Breast epithelium (tissue), 4 donors: ENCODE data around the gene CLEC9A. TPM values are rescaled to one million over a fixed set of nuclear protein-coding genes. Genes with fewer than 3 reads are reported as not detected.

Experiments used
- DNase-seq, 2 donors: peaks; one replicate each; pipeline ENCODE4 v3.0.0-alpha.2; 2019; ENCODE audit warnings: low spot score in 2 of 2
- H3K27ac ChIP-seq, 2 donors: fragments of 200-600 bp; sonication (generic) in 1 of 2; one replicate each; pipeline ENCODE4 v1.5.1; 2016 to 2019; ENCODE audit warnings: mild to moderate bottlenecking in 1 of 2
- H3K27me3 ChIP-seq, 2 donors: fragments of 200-600 bp; sonication (generic) in 1 of 2; one replicate each; pipeline versions ENCODE4 v1.5.1 to v1.6.0; 2017 to 2019; ENCODE audit warnings: control low read depth in 1 of 2, mild to moderate bottlenecking in 1 of 2
- H3K36me3 ChIP-seq: fragments of 200-600 bp; one replicate; pipeline ENCODE4 v1.5.1; 2019
- H3K4me1 ChIP-seq, 2 donors: fragments of 200-600 bp; sonication (generic); one replicate each; pipeline ENCODE4 v1.5.1; 2016 to 2019; ENCODE audit warnings: control low read depth in 1 of 2
- H3K4me3 ChIP-seq, 3 donors: fragments of 200-600 bp; sonication (generic); 1 replicate in 2 of 3; 2 replicates in 1 of 3; pipeline ENCODE4 v1.5.1; 2016 to 2019; ENCODE audit warnings: mild to moderate bottlenecking in 3 of 3, moderate library complexity in 2 of 3
- H3K9me3 ChIP-seq, 2 donors: fragments of 200-600 bp; sonication (generic) in 1 of 2; one replicate each; pipeline ENCODE4 v1.5.1; 2016 to 2019; ENCODE audit warnings: control low read depth in 1 of 2
- POLR2A ChIP-seq: fragments of 450-650 bp; IDR thresholded peaks from one replicate; pipeline ENCODE4 v1.6.1; 2016; ENCODE audit warnings: antibody characterized with exemption, mild to moderate bottlenecking, moderate library complexity
- POLR2AphosphoS5 ChIP-seq, 3 donors: sonication (generic); formaldehyde crosslinking; IDR thresholded peaks; one replicate each; pipeline ENCODE4 v1.6.1; 2017; ENCODE audit warnings: antibody characterized with exemption in 3 of 3
- intact Hi-C: fragments of 100-400 bp; cut with DNase I; formaldehyde crosslinking; loops from one replicate; pipeline ENCODE4 v1.15.1; 2023; ENCODE audit warnings: low total_unique reads
- total RNA-seq, 3 donors: library from RNA; depleted of rRNA; stranded (reverse); fragments of >200 nt; gene quantifications; one replicate each; pipeline ENCODE4 v1.1.0, GENCODE V29; 2016
- TF ChIP-seq, protein P1 (sequence below), 3 donors: fragments of 450-650 bp; IDR thresholded peaks; one replicate each; pipeline ENCODE4 v1.5.1; 2016 to 2017; ENCODE audit warnings: antibody characterized with exemption in 3 of 3, mild to moderate bottlenecking in 3 of 3, moderate library complexity in 3 of 3

The CLEC9A gene
- total RNA-seq, 3 donors from 2014 or later: not detected

DNA sequence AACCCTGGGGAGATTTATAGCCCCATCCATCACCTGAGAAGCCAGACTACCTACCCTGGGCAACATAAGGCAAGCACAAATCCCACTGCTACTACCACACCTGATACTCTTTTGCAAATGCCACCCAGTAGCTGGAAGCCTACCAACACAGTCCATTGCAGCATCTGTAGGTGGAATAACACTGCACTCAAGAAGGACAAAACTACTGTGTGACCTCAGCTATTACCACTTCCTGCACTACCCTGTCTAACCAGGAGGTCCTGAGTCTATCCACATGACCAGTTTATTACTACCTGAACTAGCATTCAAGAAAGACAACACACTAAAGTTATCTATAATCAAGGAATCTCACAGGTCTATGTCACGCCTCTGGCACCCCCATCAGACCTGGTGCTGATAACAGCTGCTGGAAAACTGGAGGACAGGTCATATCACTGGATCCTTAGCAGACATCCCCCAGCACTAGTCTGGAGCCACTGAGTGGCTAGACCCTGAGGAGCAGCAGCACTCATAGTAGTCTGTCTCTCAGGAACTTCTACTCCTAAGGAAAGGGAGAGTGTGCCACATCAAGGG is 71.3 kb downstream of the CLEC9A start:
- no peak for DNase-seq
- no peaks in the 10 kb centered on the region for H3K27me3 ChIP-seq
- peak overlapping the region; percentile 4 to 35 for H3K27ac ChIP-seq
- no peaks in the 10 kb centered on the region for H3K9me3 ChIP-seq
- peaks cover 0 to 11% of the 10 kb centered on the region in 2 donors for H3K4me1 ChIP-seq
- no peak for TF ChIP-seq POLR2A
- TF ChIP-seq POLR2AphosphoS5 (IDR thresholded peaks at IDR 0.05): no peak
- no peak overlapping the region for H3K4me3 ChIP-seq
- intact Hi-C loops: no loop called here
- H3K36me3 ChIP-seq: no peaks in the 10 kb centered on the region

DNA sequence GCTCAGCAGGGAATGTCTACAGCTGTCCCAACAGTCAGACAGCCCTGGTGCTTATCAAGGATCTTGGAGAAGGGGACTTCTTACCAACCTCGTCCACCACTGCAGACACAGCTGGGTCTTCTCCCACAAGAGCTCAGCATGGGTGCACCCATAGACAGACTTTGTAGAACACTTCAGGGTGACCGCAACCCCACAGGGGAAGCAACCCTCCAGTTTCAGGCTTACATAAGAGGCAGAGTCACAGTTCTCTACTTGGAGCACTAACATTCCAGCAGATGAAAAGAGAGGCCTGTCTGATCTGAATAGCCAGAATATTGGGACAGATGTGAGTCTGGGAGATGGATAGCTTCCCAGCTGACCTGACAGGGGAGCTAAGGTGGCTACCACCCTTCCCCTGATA is 71.8 kb downstream of the CLEC9A start:
- Histone ChIP-seq H3K4me3 (no peak overlapping the region), H3K9me3 (no peaks in the 10 kb centered on the region), H3K4me1 (peaks cover 0 to 11% of the 10 kb centered on the region in 2 donors), H3K27me3 (no peaks in the 10 kb centered on the region), H3K36me3 (no peaks in the 10 kb centered on the region), H3K27ac (no peak overlapping the region)
- TF ChIP-seq POLR2A (no peak), POLR2AphosphoS5 (IDR thresholded peaks at IDR 0.05) (no peak)
- TF ChIP-seq, protein P1, sequence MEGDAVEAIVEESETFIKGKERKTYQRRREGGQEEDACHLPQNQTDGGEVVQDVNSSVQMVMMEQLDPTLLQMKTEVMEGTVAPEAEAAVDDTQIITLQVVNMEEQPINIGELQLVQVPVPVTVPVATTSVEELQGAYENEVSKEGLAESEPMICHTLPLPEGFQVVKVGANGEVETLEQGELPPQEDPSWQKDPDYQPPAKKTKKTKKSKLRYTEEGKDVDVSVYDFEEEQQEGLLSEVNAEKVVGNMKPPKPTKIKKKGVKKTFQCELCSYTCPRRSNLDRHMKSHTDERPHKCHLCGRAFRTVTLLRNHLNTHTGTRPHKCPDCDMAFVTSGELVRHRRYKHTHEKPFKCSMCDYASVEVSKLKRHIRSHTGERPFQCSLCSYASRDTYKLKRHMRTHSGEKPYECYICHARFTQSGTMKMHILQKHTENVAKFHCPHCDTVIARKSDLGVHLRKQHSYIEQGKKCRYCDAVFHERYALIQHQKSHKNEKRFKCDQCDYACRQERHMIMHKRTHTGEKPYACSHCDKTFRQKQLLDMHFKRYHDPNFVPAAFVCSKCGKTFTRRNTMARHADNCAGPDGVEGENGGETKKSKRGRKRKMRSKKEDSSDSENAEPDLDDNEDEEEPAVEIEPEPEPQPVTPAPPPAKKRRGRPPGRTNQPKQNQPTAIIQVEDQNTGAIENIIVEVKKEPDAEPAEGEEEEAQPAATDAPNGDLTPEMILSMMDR (IDR thresholded peaks at IDR 0.05): no peak
- intact Hi-C loops: no loop called here
- DNase-seq: no peak

DNA sequence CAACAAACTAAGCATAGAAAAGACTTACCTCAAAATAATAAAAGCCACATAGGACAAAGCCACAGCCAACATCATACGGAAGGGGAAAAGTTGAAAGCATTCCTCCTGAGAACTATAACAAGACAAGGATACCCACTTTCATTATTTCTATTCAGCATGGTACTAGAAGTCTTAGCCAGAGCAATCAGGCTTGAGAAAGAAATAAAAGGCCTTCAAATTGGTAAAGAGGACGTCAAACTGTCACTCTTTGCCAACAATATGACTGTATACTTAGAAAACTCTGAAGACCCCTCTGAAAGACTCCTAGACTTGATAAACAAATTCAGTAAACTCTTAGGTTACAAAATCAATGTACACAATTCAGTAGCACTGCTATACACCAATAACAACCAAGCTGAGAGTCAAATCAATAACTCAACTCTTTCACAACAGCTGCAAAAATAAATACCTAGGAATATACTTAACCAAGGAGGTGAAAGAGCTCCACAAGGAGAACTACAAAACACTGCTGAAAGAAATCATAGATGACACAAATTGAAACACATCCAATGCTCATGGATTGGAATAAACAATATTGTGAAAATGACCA is 79.9 kb downstream of the CLEC9A start:
- no peak overlapping the region for H3K4me3 ChIP-seq
- H3K4me1 ChIP-seq: no peaks in the 10 kb centered on the region
- H3K27me3 ChIP-seq: no peaks in the 10 kb centered on the region
- no peaks in the 10 kb centered on the region for H3K36me3 ChIP-seq
- H3K27ac ChIP-seq: no peak overlapping the region
- DNase-seq: no peak
- intact Hi-C loops: no loop called here
- no peak for TF ChIP-seq POLR2AphosphoS5 (IDR thresholded peaks at IDR 0.05)
- TF ChIP-seq POLR2A: no peak
- TF ChIP-seq, protein P1 (IDR thresholded peaks at IDR 0.05): no peak
- H3K9me3 ChIP-seq: peaks cover 0 to 5% of the 10 kb centered on the region in 2 donors

DNA sequence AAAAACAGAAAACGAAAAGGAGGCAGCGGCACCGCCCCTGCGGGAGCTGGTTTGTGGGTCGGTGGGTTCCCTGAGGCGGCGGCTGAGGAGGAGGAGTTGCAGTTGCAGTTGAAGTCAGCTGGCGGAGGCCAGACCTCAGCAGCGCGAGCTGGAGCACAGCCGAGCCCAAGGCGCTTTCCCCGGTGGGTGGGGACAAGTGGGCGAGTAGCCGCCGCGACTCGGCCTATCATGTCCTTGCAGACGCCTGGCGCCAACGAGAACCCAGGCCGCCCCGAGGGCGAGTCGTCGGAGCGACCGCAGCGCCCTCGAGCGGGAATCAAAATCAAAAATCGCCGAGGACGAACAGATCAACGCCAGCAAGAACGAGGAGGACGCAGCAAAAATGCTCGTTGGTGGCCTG is 81.0 kb downstream of the CLEC9A start:
- peaks cover 0 to 5% of the 10 kb centered on the region in 2 donors for H3K9me3 ChIP-seq
- intact Hi-C loops: no loop called here
- no peaks in the 10 kb centered on the region for H3K36me3 ChIP-seq
- H3K4me1 ChIP-seq: no peaks in the 10 kb centered on the region
- H3K27ac ChIP-seq: no peak overlapping the region
- no peaks in the 10 kb centered on the region for H3K27me3 ChIP-seq
- TF ChIP-seq, protein P1 (IDR thresholded peaks at IDR 0.05): no peak
- TF ChIP-seq POLR2A (no peak), POLR2AphosphoS5 (IDR thresholded peaks at IDR 0.05) (no peak)
- H3K4me3 ChIP-seq: no peak overlapping the region
- DNase-seq: no peak

DNA sequence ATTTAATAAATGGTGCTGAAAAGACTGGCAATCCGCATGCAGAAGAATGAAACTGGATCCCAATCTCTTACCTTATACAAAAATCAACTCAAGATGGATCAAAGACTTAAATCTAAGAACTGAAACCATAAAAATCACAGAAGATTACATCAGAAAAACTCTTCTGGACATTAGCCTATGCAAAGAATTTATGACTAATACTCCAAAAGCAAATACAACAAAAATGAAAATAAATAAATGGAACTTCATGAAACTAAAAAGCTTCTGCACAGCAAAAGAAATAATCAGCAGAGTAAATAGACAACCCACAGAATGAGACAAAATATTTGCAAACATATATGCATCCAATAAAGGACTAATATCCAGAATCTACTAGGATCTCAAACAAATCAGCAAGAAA is 82.6 kb downstream of the CLEC9A start:
- no peak for DNase-seq
- peaks cover 0 to 5% of the 10 kb centered on the region in 2 donors for H3K9me3 ChIP-seq
- no peaks in the 10 kb centered on the region for H3K4me1 ChIP-seq
- no peaks in the 10 kb centered on the region for H3K36me3 ChIP-seq
- H3K27me3 ChIP-seq: no peaks in the 10 kb centered on the region
- H3K27ac ChIP-seq: no peak overlapping the region
- intact Hi-C loops: no loop called here
- TF ChIP-seq, protein P1 (IDR thresholded peaks at IDR 0.05): no peak
- TF ChIP-seq POLR2A (no peak), POLR2AphosphoS5 (IDR thresholded peaks at IDR 0.05) (no peak)
- H3K4me3 ChIP-seq: no peak overlapping the region
